ENCODE measurements around the gene TACC2. TPM values are rescaled to one million over a fixed set of nuclear protein-coding genes. Genes with fewer than 3 reads are reported as not detected.

Gene TACC2
- total and polyA plus RNA-seq, 9 of the 15 experiments (the other 6 are each of a cell fraction or from before 2014, with no cell fraction given) = under 0.01 to 0.35 (median 0.03) TPM; not detected in 6

DNA sequence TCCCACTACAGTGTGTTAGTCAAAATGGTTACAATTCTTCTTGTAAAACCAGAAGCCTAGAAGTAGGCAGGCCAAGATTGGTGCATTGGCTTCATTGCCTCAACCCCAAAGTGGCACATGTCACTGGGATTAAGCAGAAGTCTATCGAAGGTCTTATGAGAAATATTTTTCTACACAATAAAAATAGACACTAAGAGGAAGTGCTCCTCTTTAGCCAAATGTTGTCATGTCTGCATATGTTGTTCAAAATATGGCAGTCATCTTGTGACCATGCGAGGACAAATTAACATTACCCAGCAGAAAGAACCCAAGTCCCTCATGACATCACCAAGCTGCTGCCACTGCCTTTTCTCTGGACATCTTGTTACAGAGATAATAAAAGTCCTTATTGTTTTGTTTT, 7.6 kb upstream of the TACC2 start:
- no peak for ATAC-seq
- Histone ChIP-seq H3K4me2 (ENCODE audit: insufficient read depth, low read length) (no peak overlapping the region), H3K9me1 (ENCODE audit: control insufficient read depth, insufficient read depth, low read length) (no peaks in the 10 kb centered on the region), H3K4me1 (replicated peaks in 1 of 2; ENCODE audit: control insufficient read depth in 2 of 2, insufficient read depth in 2 of 2, low read length in 2 of 2) (no peaks in the 10 kb centered on the region; a peak in 1 of 5 replicates), H2AFZ (ENCODE audit: low read depth, low read length) (no peak overlapping the region), H3K27ac (ENCODE audit: extremely low read depth, low read depth, low read length) (no peak overlapping the region), H3K9ac (ENCODE audit: insufficient read depth in 1 of 2, low read depth in 2 of 2, low read length in 2 of 2) (no peak overlapping the region), H3K79me2 (ENCODE audit: control insufficient read depth, insufficient read depth, low read length) (no peaks in the 10 kb centered on the region), H3K27me3 (ENCODE audit: control insufficient read depth in 2 of 2, insufficient read depth in 2 of 2, low read length in 2 of 2) (no peaks in the 10 kb centered on the region), H3K36me3 (ENCODE audit: control insufficient read depth, insufficient read depth, low read length) (no peaks in the 10 kb centered on the region), H4K20me1 (replicated peaks; ENCODE audit: control insufficient read depth, insufficient read depth, low read length) (no peaks in the 10 kb centered on the region), H3K4me3 (no peak overlapping the region), H3K9me3 (replicated peaks; ENCODE audit: control insufficient read depth, insufficient read depth, low read depth, low read length) (peaks cover 3% of the 10 kb centered on the region)
- in situ Hi-C loops (cut with MboI) = no loop called here
- intact Hi-C loops (cut with micrococcal nuclease) = no loop called here
- DNase-seq (ENCODE audit: extremely low read depth in 1 of 4, low spot score in 3 of 4) = no peak
- 0% methylated on average over 2 of the region's 2 CpGs for WGBS (ENCODE audit: insufficient coverage, low coverage, missing lambda C conversion rate)
- no peak for FAIRE-seq
- no TSS peak for BruUV-seq (replicated peaks)
- CTCF ChIA-PET (ENCODE audit: low intra/inter-chr PET ratio) = no interaction called here
- POLR2A ChIA-PET = no interaction called here
- TF ChIP-seq ETV5 (CRISPR knock-in tag; IDR thresholded peaks at IDR 0.05; ENCODE audit: low read depth) = no peak
- TF ChIP-seq RBM14 (IDR thresholded peaks at IDR 0.05; ENCODE audit: borderline replicate concordance, insufficient read depth, low read depth, low read length) = no peak
- TF ChIP-seq MEIS2 (IDR thresholded peaks at IDR 0.05; ENCODE audit: partially characterized antibody) = no peak

DNA sequence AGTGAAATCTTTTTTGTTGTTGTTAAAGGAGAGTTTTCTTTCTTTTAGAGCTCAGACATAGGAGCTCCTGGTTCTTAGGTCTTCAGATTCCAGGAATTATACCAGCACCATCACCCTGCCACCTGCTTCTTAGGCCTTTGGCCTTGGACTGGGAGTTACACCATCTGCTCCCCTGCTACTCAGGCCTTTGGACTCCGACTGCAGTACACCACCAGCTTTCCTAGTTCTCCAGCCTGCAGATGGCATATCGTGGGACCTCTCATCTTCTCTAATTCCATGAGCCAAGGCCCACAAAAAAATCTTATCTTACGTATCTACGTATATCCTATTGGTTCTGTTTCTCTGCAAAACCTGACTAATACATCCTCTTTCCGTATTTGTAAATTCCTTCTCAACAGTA, 5.1 kb upstream of the TACC2 start:
- Histone ChIP-seq H4K20me1 (replicated peaks; ENCODE audit: control insufficient read depth, insufficient read depth, low read length) (no peaks in the 10 kb centered on the region), H3K4me1 (replicated peaks in 1 of 2; ENCODE audit: control insufficient read depth in 2 of 2, insufficient read depth in 2 of 2, low read length in 2 of 2) (no peaks in the 10 kb centered on the region; a peak in 1 of 5 replicates), H3K27ac (ENCODE audit: extremely low read depth, low read depth, low read length) (no peak overlapping the region), H3K36me3 (ENCODE audit: control insufficient read depth, insufficient read depth, low read length) (no peaks in the 10 kb centered on the region), H3K4me2 (ENCODE audit: insufficient read depth, low read length) (no peak overlapping the region), H2AFZ (ENCODE audit: low read depth, low read length) (no peak overlapping the region), H3K79me2 (ENCODE audit: control insufficient read depth, insufficient read depth, low read length) (no peaks in the 10 kb centered on the region), H3K9me3 (replicated peaks; ENCODE audit: control insufficient read depth, insufficient read depth, low read depth, low read length) (peaks cover 3% of the 10 kb centered on the region), H3K9me1 (ENCODE audit: control insufficient read depth, insufficient read depth, low read length) (no peaks in the 10 kb centered on the region), H3K27me3 (ENCODE audit: control insufficient read depth in 2 of 2, insufficient read depth in 2 of 2, low read length in 2 of 2) (no peaks in the 10 kb centered on the region), H3K9ac (ENCODE audit: insufficient read depth in 1 of 2, low read depth in 2 of 2, low read length in 2 of 2) (no peak overlapping the region), H3K4me3 (no peak overlapping the region)
- POLR2A ChIA-PET = interaction anchor here (1.3 kb wide), 1 partner anchor 9 kb away, joined by 5 read pairs; the partner anchor contains the start of gene NSMCE4A
- WGBS (ENCODE audit: insufficient coverage, low coverage, missing lambda C conversion rate) = 20% methylated on average over 5 of the region's 5 CpGs
- ATAC-seq = no peak
- intact Hi-C loops (cut with micrococcal nuclease) = no loop called here
- no peak for FAIRE-seq
- CTCF ChIA-PET (ENCODE audit: low intra/inter-chr PET ratio) = no interaction called here
- DNase-seq (ENCODE audit: extremely low read depth in 1 of 4, low spot score in 3 of 4) = no peak
- in situ Hi-C loops (cut with MboI) = no loop called here
- BruUV-seq (replicated peaks) = no TSS peak
- TF ChIP-seq ZBED1 (IDR thresholded peaks at IDR 0.05) (no peak), CREM (IDR thresholded peaks at IDR 0.05; ENCODE audit: low read depth) (no peak), SNIP1 (IDR thresholded peaks at IDR 0.05; ENCODE audit: low read depth) (no peak), ZSCAN32 (CRISPR knock-in tag; IDR thresholded peaks at IDR 0.05) (no peak), HEY1 (CRISPR knock-in tag; IDR thresholded peaks at IDR 0.05; ENCODE audit: borderline replicate concordance) (no peak), HDAC3 (IDR thresholded peaks at IDR 0.05; ENCODE audit: borderline replicate concordance, partially characterized antibody) (no peak), CBFA2T2 (conservative IDR thresholded peaks at IDR 0.05) (no peak)
- TF ChIP-seq, protein P1, sequence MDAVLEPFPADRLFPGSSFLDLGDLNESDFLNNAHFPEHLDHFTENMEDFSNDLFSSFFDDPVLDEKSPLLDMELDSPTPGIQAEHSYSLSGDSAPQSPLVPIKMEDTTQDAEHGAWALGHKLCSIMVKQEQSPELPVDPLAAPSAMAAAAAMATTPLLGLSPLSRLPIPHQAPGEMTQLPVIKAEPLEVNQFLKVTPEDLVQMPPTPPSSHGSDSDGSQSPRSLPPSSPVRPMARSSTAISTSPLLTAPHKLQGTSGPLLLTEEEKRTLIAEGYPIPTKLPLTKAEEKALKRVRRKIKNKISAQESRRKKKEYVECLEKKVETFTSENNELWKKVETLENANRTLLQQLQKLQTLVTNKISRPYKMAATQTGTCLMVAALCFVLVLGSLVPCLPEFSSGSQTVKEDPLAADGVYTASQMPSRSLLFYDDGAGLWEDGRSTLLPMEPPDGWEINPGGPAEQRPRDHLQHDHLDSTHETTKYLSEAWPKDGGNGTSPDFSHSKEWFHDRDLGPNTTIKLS (IDR thresholded peaks at IDR 0.05; ENCODE audit: borderline replicate concordance, low read depth) = no peak
- TF ChIP-seq, protein P2, sequence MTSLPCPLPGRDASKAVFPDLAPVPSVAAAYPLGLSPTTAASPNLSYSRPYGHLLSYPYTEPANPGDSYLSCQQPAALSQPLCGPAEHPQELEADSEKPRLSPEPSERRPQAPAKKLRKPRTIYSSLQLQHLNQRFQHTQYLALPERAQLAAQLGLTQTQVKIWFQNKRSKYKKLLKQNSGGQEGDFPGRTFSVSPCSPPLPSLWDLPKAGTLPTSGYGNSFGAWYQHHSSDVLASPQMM (CRISPR knock-in tag; IDR thresholded peaks at IDR 0.05) = no peak
